Measurements from ENCODE around the gene TTC9B.
A peak's percentile ranks its signal among the peaks of the same experiment; 100 is the strongest.
"Not testable (repeated sequence)": the region's sequence is repeated elsewhere in the genome, so short reads cannot be mapped to it uniquely, and the experiment has no call there.

Gene TTC9B

DNA sequence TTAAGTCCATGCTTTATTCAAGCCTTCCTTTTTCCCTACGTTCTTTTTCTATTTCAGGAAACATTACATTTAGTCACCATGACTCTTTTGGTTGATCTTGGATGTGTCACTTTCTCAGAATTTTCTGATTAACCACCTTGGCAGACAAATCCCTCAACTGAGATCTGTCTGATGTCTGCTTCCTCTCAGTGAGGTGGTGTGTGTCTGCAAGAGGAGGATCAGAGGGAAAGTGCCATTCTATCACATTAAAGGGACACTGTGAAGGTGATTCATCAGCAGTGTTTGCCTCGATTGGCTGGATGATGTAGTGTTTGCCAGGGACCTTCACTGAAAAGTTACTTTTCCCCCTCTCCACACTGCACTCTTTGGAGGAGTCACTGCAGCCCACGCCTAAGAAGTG is 11.3 kb upstream of the TTC9B start:
- Mint-ChIP-seq H3K36me3 (peaks cover 4% of the 10 kb centered on the region), H3K4me3 (no peak overlapping the region), H3K27ac (peak overlapping the region; percentile 39), H3K4me1 (peaks cover 40% of the 10 kb centered on the region), H3K27me3 (peaks cover 14% of the 10 kb centered on the region), H3K9me3 (no peaks in the 10 kb centered on the region)

GRCh38 chr19:40228863-40229262 is 10.7 kb upstream of the TTC9B start:
- H3K9me3 Mint-ChIP-seq, result no peaks in the 10 kb centered on the region
- peaks cover 40% of the 10 kb centered on the region for H3K4me1 Mint-ChIP-seq
- H3K36me3 Mint-ChIP-seq, result peaks cover 4% of the 10 kb centered on the region
- peaks cover 17% of the 10 kb centered on the region for H3K27me3 Mint-ChIP-seq
- no peak overlapping the region for H3K4me3 Mint-ChIP-seq
- no peak overlapping the region for H3K27ac Mint-ChIP-seq

DNA sequence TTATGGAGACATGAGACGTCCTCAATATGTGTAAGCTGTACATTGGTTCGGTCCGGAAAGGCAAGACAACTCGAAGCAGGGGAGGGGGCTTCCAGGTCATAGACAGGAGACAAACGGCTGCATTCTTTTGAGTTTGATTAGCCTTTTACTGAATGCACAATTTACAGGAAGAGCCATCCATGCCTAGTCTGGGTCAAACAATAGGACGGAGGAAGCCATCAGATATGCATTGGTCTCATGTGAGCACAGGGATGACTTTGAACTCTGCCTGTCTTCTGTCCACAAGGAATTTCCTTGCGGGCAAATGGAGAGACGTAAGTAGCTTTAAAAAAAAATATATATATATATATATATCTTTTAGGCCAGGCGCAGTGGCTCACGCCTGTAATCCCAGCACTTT is 10.2 kb upstream of the TTC9B start:
- Mint-ChIP-seq H3K27ac (no peak overlapping the region), H3K27me3 (peaks cover 17% of the 10 kb centered on the region), H3K4me3 (no peak overlapping the region), H3K36me3 (peaks cover 4% of the 10 kb centered on the region), H3K9me3 (no peaks in the 10 kb centered on the region), H3K4me1 (peaks cover 40% of the 10 kb centered on the region)

GRCh38 chr19:40225440-40226305 is 7.5 kb upstream of the TTC9B start:
- Mint-ChIP-seq H3K36me3 (peaks cover 6% of the 10 kb centered on the region), H3K27me3 (peaks cover 23% of the 10 kb centered on the region), H3K27ac (peak overlapping the region; percentile 19), H3K4me1 (peaks cover 45% of the 10 kb centered on the region), H3K9me3 (peaks cover 5% of the 10 kb centered on the region), H3K4me3 (peak overlapping the region; percentile 56)

GRCh38 chr19:40224342-40225150 is 6.4 kb upstream of the TTC9B start:
- peaks cover 27% of the 10 kb centered on the region for H3K27me3 Mint-ChIP-seq
- peaks cover 41% of the 10 kb centered on the region for H3K4me1 Mint-ChIP-seq
- no peak overlapping the region for H3K27ac Mint-ChIP-seq
- no peak overlapping the region for H3K4me3 Mint-ChIP-seq
- peaks cover 5% of the 10 kb centered on the region for H3K9me3 Mint-ChIP-seq
- peaks cover 6% of the 10 kb centered on the region for H3K36me3 Mint-ChIP-seq

DNA sequence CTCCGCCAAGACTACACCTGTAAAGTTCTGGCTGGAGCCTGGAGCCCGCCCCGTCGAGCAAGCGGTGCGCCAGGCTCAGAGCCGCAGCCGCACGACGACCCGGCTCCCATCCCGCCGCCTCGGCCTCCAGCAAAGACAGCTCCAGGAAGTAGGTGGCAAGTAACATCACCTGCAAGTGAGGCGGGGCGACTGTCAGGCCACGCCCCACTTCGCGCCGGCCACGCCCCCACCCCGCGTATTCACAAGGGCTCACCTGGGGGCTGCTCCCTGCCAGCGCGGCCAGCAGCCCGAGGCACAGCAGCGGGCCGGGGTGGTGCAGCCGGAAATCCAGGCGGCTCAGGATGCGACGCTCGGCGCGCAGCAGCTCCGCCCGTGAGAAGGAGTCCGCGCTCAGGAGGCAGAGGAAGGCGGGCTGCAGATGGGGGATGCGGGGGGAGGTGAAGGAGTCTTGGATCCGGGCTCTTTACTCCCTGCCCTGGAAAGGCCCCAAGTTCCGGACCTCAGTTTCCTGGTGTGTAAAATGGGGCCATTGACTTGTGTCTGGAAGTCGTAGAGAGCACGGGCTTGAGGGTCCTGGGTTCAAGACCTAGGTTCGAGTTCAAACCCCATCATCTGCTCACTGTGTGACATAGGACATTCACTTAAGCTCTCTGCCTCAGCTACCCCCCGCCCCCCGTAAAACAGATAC is 5.1 kb upstream of the TTC9B start:
- no peak overlapping the region for H3K4me3 Mint-ChIP-seq
- H3K27me3 Mint-ChIP-seq, result peaks cover 34% of the 10 kb centered on the region
- H3K27ac Mint-ChIP-seq, result no peak overlapping the region
- H3K9me3 Mint-ChIP-seq, result peaks cover 5% of the 10 kb centered on the region
- peaks cover 6% of the 10 kb centered on the region for H3K36me3 Mint-ChIP-seq
- peaks cover 31% of the 10 kb centered on the region for H3K4me1 Mint-ChIP-seq

DNA sequence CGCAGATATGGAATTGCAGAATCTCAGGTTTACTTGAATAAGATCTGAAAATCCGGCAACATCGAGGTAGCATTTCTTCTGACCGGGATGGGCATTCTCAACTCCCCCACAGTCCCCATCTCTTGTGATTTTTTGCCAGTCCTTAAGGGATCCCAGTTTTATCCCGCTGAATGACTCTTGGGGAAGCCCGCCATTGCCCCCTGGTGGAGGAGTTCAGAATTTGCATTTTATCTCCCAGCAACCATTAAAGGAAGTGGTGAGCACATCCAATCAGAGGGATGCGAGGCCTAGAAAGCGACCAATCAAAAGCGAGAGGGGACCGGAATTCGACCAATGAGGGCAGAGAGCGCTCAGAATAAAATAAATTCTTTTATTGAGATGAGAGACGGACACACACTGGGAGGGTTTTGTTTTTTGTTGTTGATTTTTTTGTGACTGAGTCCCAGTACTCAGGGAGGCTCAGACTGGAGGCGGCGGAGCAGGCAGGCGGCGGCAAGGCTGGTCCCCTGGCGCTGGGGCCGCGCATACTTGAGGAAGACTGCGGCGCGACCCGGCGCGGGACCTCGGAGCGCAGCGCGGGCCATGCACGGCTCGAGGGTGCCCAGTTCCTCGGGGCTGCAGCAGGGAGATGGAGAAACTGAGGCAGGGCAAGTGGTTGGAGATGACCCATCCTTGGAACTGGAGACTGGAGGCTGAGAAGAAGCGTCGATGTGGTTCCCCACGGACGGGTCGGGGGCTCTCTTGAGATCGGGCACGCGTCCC is 3.9 kb upstream of the TTC9B start:
- peaks cover 5% of the 10 kb centered on the region for H3K9me3 Mint-ChIP-seq
- H3K27ac Mint-ChIP-seq, result peak overlapping the region; percentile 48
- H3K27me3 Mint-ChIP-seq, result peaks cover 36% of the 10 kb centered on the region
- H3K4me1 Mint-ChIP-seq, result peaks cover 25% of the 10 kb centered on the region
- H3K36me3 Mint-ChIP-seq, result peaks cover 6% of the 10 kb centered on the region
- peak overlapping the region; percentile 7 for H3K4me3 Mint-ChIP-seq

DNA sequence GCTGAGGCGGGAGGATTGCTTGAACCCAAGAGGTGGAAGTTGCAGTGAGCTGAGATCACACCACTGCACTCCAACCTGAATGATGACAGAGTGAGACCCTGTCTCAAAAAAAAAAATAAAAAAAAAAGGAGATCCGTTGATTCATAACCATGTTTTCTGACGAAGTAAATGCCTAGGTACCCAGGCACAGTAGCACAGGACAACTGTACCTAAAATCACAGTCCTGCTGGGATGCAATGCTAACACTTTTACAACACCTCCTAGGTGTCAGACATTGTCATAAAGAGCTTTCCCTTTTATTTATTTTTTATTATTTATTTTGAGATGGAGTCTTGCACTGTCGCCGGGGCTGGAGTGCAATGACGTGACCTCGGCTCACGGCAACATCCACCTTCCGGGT is 2.5 kb upstream of the TTC9B start:
- H3K36me3 Mint-ChIP-seq, result peaks cover 6% of the 10 kb centered on the region
- no peak overlapping the region for H3K4me3 Mint-ChIP-seq
- peaks cover 5% of the 10 kb centered on the region for H3K9me3 Mint-ChIP-seq
- peaks cover 37% of the 10 kb centered on the region for H3K27me3 Mint-ChIP-seq
- no peak overlapping the region for H3K27ac Mint-ChIP-seq
- peaks cover 20% of the 10 kb centered on the region for H3K4me1 Mint-ChIP-seq

- Mint-ChIP-seq H3K4me1 (peaks cover 15% of the 10 kb centered on the region), H3K4me3 (no peak overlapping the region), H3K36me3 (peaks cover 2% of the 10 kb centered on the region), H3K27me3 (peaks cover 31% of the 10 kb centered on the region), H3K27ac (no peak overlapping the region), H3K9me3 (peaks cover 5% of the 10 kb centered on the region)
Measured at GRCh38 chr19:40219721-40220276, 1.6 kb upstream of the TTC9B start.

DNA sequence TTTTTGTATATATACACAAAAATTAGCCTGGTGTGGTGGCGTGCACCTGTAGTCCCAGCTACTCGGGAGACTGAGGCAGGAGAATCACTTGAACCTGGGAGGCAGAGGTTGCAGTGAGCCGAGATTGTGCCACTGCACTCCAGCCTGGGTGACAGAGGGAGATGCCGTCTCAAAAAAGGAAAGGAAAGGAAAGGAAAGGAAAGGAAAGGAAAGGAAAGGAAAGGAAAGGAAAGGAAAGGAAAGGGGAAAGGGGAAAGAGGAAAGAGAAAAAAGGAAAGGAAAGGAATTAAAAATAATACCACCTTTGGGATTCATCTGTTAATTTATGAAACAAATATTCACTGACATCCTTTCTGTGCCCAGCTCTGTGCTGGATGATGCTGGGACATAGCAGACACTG is 845 bp upstream of the TTC9B start:
- H3K27me3 Mint-ChIP-seq, result peaks cover 27% of the 10 kb centered on the region

GRCh38 chr19:40217027-40217810 is 965 bp downstream of the TTC9B start:
- Mint-ChIP-seq H3K9me3 (peaks cover 5% of the 10 kb centered on the region), H3K36me3 (peaks cover 3% of the 10 kb centered on the region), H3K4me3 (no peak overlapping the region)

More for the DNA sequence above, 845 bp upstream of the TTC9B start:
- not testable (repeated sequence) for H3K27ac Mint-ChIP-seq, H3K9me3 Mint-ChIP-seq, H3K4me3 Mint-ChIP-seq, H3K36me3 Mint-ChIP-seq
- peaks cover 15% of the 10 kb centered on the region for H3K4me1 Mint-ChIP-seq

DNA sequence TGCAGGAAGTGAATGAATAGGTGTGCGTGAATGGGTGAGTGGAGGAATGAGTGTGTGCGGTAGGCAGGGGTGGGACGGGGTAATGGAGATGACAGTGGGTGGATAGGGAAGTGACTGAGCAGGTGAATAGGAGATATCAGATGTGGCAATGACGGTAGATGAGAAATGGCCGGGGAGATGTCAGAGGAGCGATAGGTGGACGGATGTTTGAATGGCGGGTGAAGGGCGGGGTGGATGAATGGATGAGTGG is 1.5 kb downstream of the TTC9B start:
- H3K27me3 Mint-ChIP-seq, result peaks cover 24% of the 10 kb centered on the region
- no peak overlapping the region for H3K27ac Mint-ChIP-seq
- no peak overlapping the region for H3K4me3 Mint-ChIP-seq
- H3K9me3 Mint-ChIP-seq, result no peaks in the 10 kb centered on the region
- H3K4me1 Mint-ChIP-seq, result peaks cover 10% of the 10 kb centered on the region
- peaks cover 1% of the 10 kb centered on the region for H3K36me3 Mint-ChIP-seq

More at GRCh38 chr19:40217027-40217810, 965 bp downstream of the TTC9B start:
- peaks cover 15% of the 10 kb centered on the region for H3K4me1 Mint-ChIP-seq
- no peak overlapping the region for H3K27ac Mint-ChIP-seq
- H3K27me3 Mint-ChIP-seq, result peaks cover 27% of the 10 kb centered on the region

GRCh38 chr19:40216013-40216776 is 2.0 kb downstream of the TTC9B start:
- Mint-ChIP-seq H3K4me1 (peaks cover 10% of the 10 kb centered on the region), H3K36me3 (peaks cover 1% of the 10 kb centered on the region), H3K4me3 (no peak overlapping the region), H3K9me3 (no peaks in the 10 kb centered on the region), H3K27me3 (peaks cover 23% of the 10 kb centered on the region), H3K27ac (no peak overlapping the region)

DNA sequence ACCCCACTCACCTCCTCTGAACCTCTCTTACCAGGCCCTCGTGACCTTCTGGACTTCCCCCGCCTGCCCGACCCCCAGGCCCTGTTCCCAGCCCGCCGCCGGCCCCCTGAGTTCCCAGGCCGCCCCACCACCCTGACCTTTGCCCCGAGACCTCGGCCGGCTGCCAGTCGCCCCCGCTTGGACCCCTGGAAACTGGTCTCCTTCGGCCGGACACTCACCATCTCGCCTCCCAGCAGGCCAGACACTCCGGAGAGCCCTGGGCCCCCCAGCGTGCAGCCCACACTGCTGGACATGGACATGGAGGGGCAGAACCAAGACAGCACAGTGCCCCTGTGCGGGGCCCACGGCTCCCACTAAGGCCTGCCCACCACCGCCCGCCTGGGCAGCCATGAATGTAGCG is 3.2 kb downstream of the TTC9B start:
- Mint-ChIP-seq H3K9me3 (no peaks in the 10 kb centered on the region), H3K4me3 (no peak overlapping the region), H3K4me1 (peaks cover 8% of the 10 kb centered on the region), H3K27ac (no peak overlapping the region), H3K36me3 (peaks cover 5% of the 10 kb centered on the region), H3K27me3 (peaks cover 20% of the 10 kb centered on the region)

All from activated naive CD4-positive, alpha-beta T cell treated with anti-CD3 and anti-CD28 coated beads, Interleukin-2, amount 50 U/mL, for 24 hours (primary cell).